ENCODE results near the gene MVK. TPM values are rescaled to one million over a fixed set of nuclear protein-coding genes. Genes with fewer than 3 reads are reported as not detected.

The MVK gene
- polyA plus RNA-seq, 4 donors, result 15.1 to 36.4 (median 16.1) TPM

- Histone ChIP-seq H3K27me3 (ENCODE audit: control insufficient read depth in 3 of 3, insufficient read depth in 3 of 3, low read length in 3 of 3) (no peaks in the 10 kb centered on the region), H3K36me3 (ENCODE audit: control insufficient read depth in 3 of 3, insufficient read depth in 2 of 3, low read depth in 1 of 3, low read length in 3 of 3) (peaks cover 3 to 42% (median 11%) of the 10 kb centered on the region in 3 donors), H3K4me1 (ENCODE audit: control insufficient read depth in 3 of 3, insufficient read depth in 2 of 3, low read depth in 1 of 3, low read length in 2 of 3) (peaks cover 0 to 13% (median 4%) of the 10 kb centered on the region in 3 donors), H3K27ac (ENCODE audit: low read depth in 1 of 3, low read length in 2 of 3) (no peak overlapping the region), H3K4me3 (ENCODE audit: low read depth in 1 of 3, low read length in 3 of 3) (no peak overlapping the region), H3K9me3 (ENCODE audit: control insufficient read depth in 2 of 2, insufficient read depth in 1 of 2, low read depth in 1 of 2, low read length in 1 of 2) (no peaks in the 10 kb centered on the region)
- no peak for DNase-seq
- whole genome bisulfite sequencing, 3 donors, result 74 to 87% (median 81%) methylated on average over 3 of the region's 3 CpGs
- no peak for FAIRE-seq
These were observed 2.1 kb downstream of the MVK start for GRCh38 chr12:109575683-109576082.

GRCh38 chr12:109577311-109577710 is 3.7 kb downstream of the MVK start:
- peaks cover 0 to 11% (median 4%) of the 10 kb centered on the region in 3 donors for H3K4me1 ChIP-seq (ENCODE audit: control insufficient read depth in 3 of 3, insufficient read depth in 2 of 3, low read depth in 1 of 3, low read length in 2 of 3)
- H3K27ac ChIP-seq (ENCODE audit: low read depth in 1 of 3, low read length in 2 of 3), result no peak overlapping the region
- H3K27me3 ChIP-seq (ENCODE audit: control insufficient read depth in 3 of 3, insufficient read depth in 3 of 3, low read length in 3 of 3), result no peaks in the 10 kb centered on the region
- 85 to 100% (median 96%) methylated on average over 1 of the region's 1 CpG for WGBS, 3 donors
- H3K36me3 ChIP-seq (ENCODE audit: control insufficient read depth in 3 of 3, insufficient read depth in 2 of 3, low read depth in 1 of 3, low read length in 3 of 3), result peaks cover 3 to 49% (median 14%) of the 10 kb centered on the region in 3 donors
- FAIRE-seq (no peak), DNase-seq (no peak)
- no peaks in the 10 kb centered on the region for H3K9me3 ChIP-seq (ENCODE audit: control insufficient read depth in 2 of 2, insufficient read depth in 1 of 2, low read depth in 1 of 2, low read length in 1 of 2)
- no peak overlapping the region for H3K4me3 ChIP-seq (ENCODE audit: low read depth in 1 of 3, low read length in 3 of 3)

- WGBS, 3 donors, result 83 to 89% (median 86%) methylated on average over 8 of the region's 8 CpGs
- no peak overlapping the region for H3K27ac ChIP-seq (ENCODE audit: low read depth in 1 of 3, low read length in 2 of 3)
- no peak overlapping the region for H3K4me3 ChIP-seq (ENCODE audit: low read depth in 1 of 3, low read length in 3 of 3)
- no peak for DNase-seq
- H3K9me3 ChIP-seq (ENCODE audit: control insufficient read depth in 2 of 2, insufficient read depth in 1 of 2, low read depth in 1 of 2, low read length in 1 of 2), result no peaks in the 10 kb centered on the region
- no peak for FAIRE-seq
- H3K27me3 ChIP-seq (ENCODE audit: control insufficient read depth in 3 of 3, insufficient read depth in 3 of 3, low read length in 3 of 3), result no peaks in the 10 kb centered on the region
- H3K36me3 ChIP-seq (ENCODE audit: control insufficient read depth in 3 of 3, insufficient read depth in 2 of 3, low read depth in 1 of 3, low read length in 3 of 3), result peaks cover 6 to 52% (median 14%) of the 10 kb centered on the region in 3 donors
- H3K4me1 ChIP-seq (ENCODE audit: control insufficient read depth in 3 of 3, insufficient read depth in 2 of 3, low read depth in 1 of 3, low read length in 2 of 3), result peaks cover 0 to 6% (median 0%) of the 10 kb centered on the region in 3 donors
These were observed 4.8 kb downstream of the MVK start for GRCh38 chr12:109578330-109578927.

- Histone ChIP-seq H3K36me3 (ENCODE audit: control insufficient read depth in 3 of 3, insufficient read depth in 2 of 3, low read depth in 1 of 3, low read length in 3 of 3) (peaks cover 6 to 59% (median 14%) of the 10 kb centered on the region in 3 donors), H3K27ac (ENCODE audit: low read depth in 1 of 3, low read length in 2 of 3) (no peak overlapping the region), H3K27me3 (ENCODE audit: control insufficient read depth in 3 of 3, insufficient read depth in 3 of 3, low read length in 3 of 3) (no peaks in the 10 kb centered on the region), H3K4me1 (ENCODE audit: control insufficient read depth in 3 of 3, insufficient read depth in 2 of 3, low read depth in 1 of 3, low read length in 2 of 3) (peaks cover 0 to 2% (median 0%) of the 10 kb centered on the region in 3 donors), H3K4me3 (ENCODE audit: low read depth in 1 of 3, low read length in 3 of 3) (no peak overlapping the region), H3K9me3 (ENCODE audit: control insufficient read depth in 2 of 2, insufficient read depth in 1 of 2, low read depth in 1 of 2, low read length in 1 of 2) (no peaks in the 10 kb centered on the region)
- DNase-seq (no peak), FAIRE-seq (no peak)
- WGBS, 3 donors, result 85 to 94% (median 90%) methylated on average over 7 of the region's 7 CpGs
These were observed 6.0 kb downstream of the MVK start for GRCh38 chr12:109579639-109580038.

- Histone ChIP-seq H3K4me3 (ENCODE audit: low read depth in 1 of 3, low read length in 3 of 3) (no peak overlapping the region), H3K27me3 (ENCODE audit: control insufficient read depth in 3 of 3, insufficient read depth in 3 of 3, low read length in 3 of 3) (no peaks in the 10 kb centered on the region), H3K36me3 (ENCODE audit: control insufficient read depth in 3 of 3, insufficient read depth in 2 of 3, low read depth in 1 of 3, low read length in 3 of 3) (peaks cover 6 to 63% (median 14%) of the 10 kb centered on the region in 3 donors), H3K27ac (ENCODE audit: low read depth in 1 of 3, low read length in 2 of 3) (no peak overlapping the region), H3K9me3 (ENCODE audit: control insufficient read depth in 2 of 2, insufficient read depth in 1 of 2, low read depth in 1 of 2, low read length in 1 of 2) (no peaks in the 10 kb centered on the region), H3K4me1 (ENCODE audit: control insufficient read depth in 3 of 3, insufficient read depth in 2 of 3, low read depth in 1 of 3, low read length in 2 of 3) (no peaks in the 10 kb centered on the region)
- DNase-seq, result no peak
- 87 to 88% (median 87%) methylated on average over 8 of the region's 8 CpGs for WGBS, 3 donors
- FAIRE-seq, result no peak
These were observed 6.7 kb downstream of the MVK start for GRCh38 chr12:109580272-109580671.

- Histone ChIP-seq H3K27ac (ENCODE audit: low read depth in 1 of 3, low read length in 2 of 3) (no peak overlapping the region), H3K36me3 (ENCODE audit: control insufficient read depth in 3 of 3, insufficient read depth in 2 of 3, low read depth in 1 of 3, low read length in 3 of 3) (peaks cover 6 to 63% (median 14%) of the 10 kb centered on the region in 3 donors), H3K9me3 (ENCODE audit: control insufficient read depth in 2 of 2, insufficient read depth in 1 of 2, low read depth in 1 of 2, low read length in 1 of 2) (no peaks in the 10 kb centered on the region), H3K27me3 (ENCODE audit: control insufficient read depth in 3 of 3, insufficient read depth in 3 of 3, low read length in 3 of 3) (no peaks in the 10 kb centered on the region), H3K4me1 (ENCODE audit: control insufficient read depth in 3 of 3, insufficient read depth in 2 of 3, low read depth in 1 of 3, low read length in 2 of 3) (no peaks in the 10 kb centered on the region), H3K4me3 (ENCODE audit: low read depth in 1 of 3, low read length in 3 of 3) (no peak overlapping the region)
- DNase-seq (no peak), FAIRE-seq (no peak)
- WGBS, 3 donors, result 93 to 94% (median 94%) methylated on average over 13 of the region's 13 CpGs
These were observed 7.2 kb downstream of the MVK start for GRCh38 chr12:109580684-109581333.

- Histone ChIP-seq H3K4me3 (ENCODE audit: low read depth in 1 of 3, low read length in 3 of 3) (no peak overlapping the region), H3K27ac (ENCODE audit: low read depth in 1 of 3, low read length in 2 of 3) (no peak overlapping the region), H3K9me3 (ENCODE audit: control insufficient read depth in 2 of 2, insufficient read depth in 1 of 2, low read depth in 1 of 2, low read length in 1 of 2) (no peaks in the 10 kb centered on the region), H3K36me3 (ENCODE audit: control insufficient read depth in 3 of 3, insufficient read depth in 2 of 3, low read depth in 1 of 3, low read length in 3 of 3) (peaks cover 6 to 62% (median 14%) of the 10 kb centered on the region in 3 donors), H3K27me3 (ENCODE audit: control insufficient read depth in 3 of 3, insufficient read depth in 3 of 3, low read length in 3 of 3) (no peaks in the 10 kb centered on the region), H3K4me1 (ENCODE audit: control insufficient read depth in 3 of 3, insufficient read depth in 2 of 3, low read depth in 1 of 3, low read length in 2 of 3) (peaks cover 0 to 3% (median 0%) of the 10 kb centered on the region in 3 donors)
- DNase-seq (no peak), FAIRE-seq (no peak)
- 87 to 97% (median 94%) methylated on average over 18 of the region's 18 CpGs for WGBS, 3 donors
These were observed 7.7 kb downstream of the MVK start for GRCh38 chr12:109581334-109581691.

GRCh38 chr12:109581856-109582255 is 8.3 kb downstream of the MVK start:
- no peaks in the 10 kb centered on the region for H3K9me3 ChIP-seq (ENCODE audit: control insufficient read depth in 2 of 2, insufficient read depth in 1 of 2, low read depth in 1 of 2, low read length in 1 of 2)
- no peak for FAIRE-seq
- H3K4me3 ChIP-seq (ENCODE audit: low read depth in 1 of 3, low read length in 3 of 3), result no peak overlapping the region
- no peaks in the 10 kb centered on the region for H3K27me3 ChIP-seq (ENCODE audit: control insufficient read depth in 3 of 3, insufficient read depth in 3 of 3, low read length in 3 of 3)
- H3K27ac ChIP-seq (ENCODE audit: low read depth in 1 of 3, low read length in 2 of 3), result no peak overlapping the region
- DNase-seq, result no peak
- H3K36me3 ChIP-seq (ENCODE audit: control insufficient read depth in 3 of 3, insufficient read depth in 2 of 3, low read depth in 1 of 3, low read length in 3 of 3), result peaks cover 6 to 66% (median 16%) of the 10 kb centered on the region in 3 donors
- WGBS, 3 donors, result 85 to 92% (median 89%) methylated on average over 8 of the region's 8 CpGs
- H3K4me1 ChIP-seq (ENCODE audit: control insufficient read depth in 3 of 3, insufficient read depth in 2 of 3, low read depth in 1 of 3, low read length in 2 of 3), result peaks cover 0 to 9% (median 0%) of the 10 kb centered on the region in 3 donors
